Trophoblast cell (in vitro differentiated cells and primary cell): ENCODE results near the gene OR6N2.

Experiments
- DNase-seq, 2 donors: peaks; one replicate each; pipeline ENCODE4 v3.0.0-alpha.2; 2016
- H2AFZ ChIP-seq: 2 replicates; pipeline ENCODE4 v1.6.1; 2013; ENCODE audit warnings: low read length, moderate library complexity, mild to moderate bottlenecking; ENCODE audit not compliant: insufficient read depth, poor library complexity
- H2AK5ac ChIP-seq: 2 replicates; pipeline ENCODE4 v1.6.1; 2013; ENCODE audit warnings: mild to moderate bottlenecking, low read length
- H2BK120ac ChIP-seq: 2 replicates; pipeline ENCODE4 v1.6.1; 2013; ENCODE audit warnings: low read length, mild to moderate bottlenecking, moderate library complexity; ENCODE audit not compliant: insufficient read depth, poor library complexity
- H2BK12ac ChIP-seq: 2 replicates; pipeline ENCODE4 v1.6.1; 2013; ENCODE audit warnings: mild to moderate bottlenecking, low read length, moderate library complexity
- H2BK5ac ChIP-seq: 2 replicates; pipeline ENCODE4 v1.6.1; 2013; ENCODE audit warnings: low read length, low read depth, moderate library complexity, mild to moderate bottlenecking; ENCODE audit not compliant: poor library complexity
- H3K14ac ChIP-seq: 2 replicates; pipeline ENCODE4 v1.6.1; 2013; ENCODE audit warnings: mild to moderate bottlenecking, low read length
- H3K18ac ChIP-seq: 2 replicates; pipeline ENCODE4 v1.6.1; 2013; ENCODE audit warnings: mild to moderate bottlenecking, low read length
- H3K23ac ChIP-seq: 2 replicates; pipeline ENCODE4 v1.6.1; 2013; ENCODE audit warnings: low read length
- H3K27ac ChIP-seq: 2 replicates; pipeline ENCODE4 v1.5.1; 2013; ENCODE audit warnings: low read depth, mild to moderate bottlenecking, inconsistent platforms, low read length, moderate library complexity
- H3K27me3 ChIP-seq: 2 replicates; pipeline ENCODE4 v1.6.1; 2013; ENCODE audit warnings: inconsistent platforms, mild to moderate bottlenecking, low read length, moderate library complexity; ENCODE audit not compliant: insufficient read depth
- H3K36me3 ChIP-seq, 2 experiments: 1 replicate in 1 of 2; 2 replicates in 1 of 2; pipeline ENCODE4 v1.6.1; 2013; ENCODE audit warnings: low read length in 2 of 2, mild to moderate bottlenecking in 2 of 2, moderate library complexity in 1 of 2; ENCODE audit not compliant: insufficient read depth in 2 of 2, control insufficient read depth in 1 of 2
- H3K4ac ChIP-seq: 2 replicates; pipeline ENCODE4 v1.6.1; 2013; ENCODE audit warnings: low read depth, mild to moderate bottlenecking, low read length, moderate library complexity
- H3K4me1 ChIP-seq, 2 experiments: 1 replicate in 1 of 2; 2 replicates in 1 of 2; pipeline ENCODE4 v1.6.1; 2013; ENCODE audit warnings: low read length in 2 of 2, mild to moderate bottlenecking in 2 of 2, moderate library complexity in 1 of 2; ENCODE audit not compliant: insufficient read depth in 2 of 2, control insufficient read depth in 1 of 2
- H3K4me2 ChIP-seq: 2 replicates; pipeline ENCODE4 v1.6.1; 2013; ENCODE audit warnings: inconsistent platforms, mild to moderate bottlenecking, low read length, moderate library complexity
- H3K4me3 ChIP-seq: 2 replicates; pipeline ENCODE4 v1.5.1; 2013; ENCODE audit warnings: mild to moderate bottlenecking, low read depth, low read length, inconsistent platforms
- H3K79me1 ChIP-seq: one replicate; pipeline ENCODE4 v1.6.1; 2013; ENCODE audit warnings: low read length
- H3K79me2 ChIP-seq: 2 replicates; pipeline ENCODE4 v1.6.1; 2013; ENCODE audit warnings: low read length, mild to moderate bottlenecking; ENCODE audit not compliant: control insufficient read depth, insufficient read depth, poor library complexity
- H3K9ac ChIP-seq: 2 replicates; pipeline ENCODE4 v1.6.1; 2013; ENCODE audit warnings: mild to moderate bottlenecking, low read length
- H3K9me3 ChIP-seq: 2 replicates; pipeline ENCODE4 v1.6.1; 2013; ENCODE audit warnings: low read depth, mild to moderate bottlenecking, control low read depth, inconsistent platforms, low read length; ENCODE audit not compliant: insufficient read depth
- H4K12ac ChIP-seq: 2 replicates; pipeline ENCODE4 v1.6.1; 2013; ENCODE audit warnings: low read depth, mild to moderate bottlenecking, low read length, moderate library complexity
- H4K8ac ChIP-seq: 2 replicates; pipeline ENCODE4 v1.6.1; 2013; ENCODE audit warnings: low read depth, mild to moderate bottlenecking, low read length, moderate library complexity
- H4K91ac ChIP-seq: one replicate; pipeline ENCODE4 v1.6.1; 2013; ENCODE audit warnings: low read depth, mild to moderate bottlenecking, low read length, moderate library complexity
- WGBS: extraction: QIAGEN DNeasy Blood & Tissue Kit; methylation state at CpG from one replicate; pipeline ENCODE4 v1.1.7; 2013; ENCODE audit warnings: missing lambda C conversion rate; ENCODE audit not compliant: insufficient read length, insufficient coverage; ENCODE audit errors: extremely low coverage; 5-methylcytosine and 5-hydroxymethylcytosine counted together

OR6N2 gene

DNA sequence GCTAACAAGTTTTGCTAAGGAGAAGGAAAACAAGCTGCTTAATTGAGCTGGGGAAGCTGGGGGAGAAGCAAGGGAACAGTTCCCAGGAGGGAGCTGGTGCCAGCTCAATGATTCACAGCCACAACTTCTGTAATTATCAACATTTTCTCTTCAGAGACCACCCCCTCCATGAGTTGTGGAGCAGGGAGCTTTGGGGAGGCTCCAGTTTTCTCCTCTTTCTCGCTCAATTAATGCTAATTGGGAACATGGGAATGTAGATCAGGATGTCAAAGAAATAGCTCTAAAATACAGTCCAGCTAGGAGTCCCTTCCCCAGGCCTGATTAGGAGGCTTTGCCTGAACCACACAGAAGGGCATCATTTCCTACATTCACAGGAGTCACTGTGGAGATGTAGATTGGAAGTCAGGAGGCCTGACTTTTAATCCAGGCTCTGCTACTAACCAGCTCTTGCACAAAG is 38.0 kb upstream of the OR6N2 start:
- DNase-seq, result no peak
- no peaks in the 10 kb centered on the region for H3K79me1 ChIP-seq
- no CpG with 5 or more reads among the region's 1 CpG for WGBS

DNA sequence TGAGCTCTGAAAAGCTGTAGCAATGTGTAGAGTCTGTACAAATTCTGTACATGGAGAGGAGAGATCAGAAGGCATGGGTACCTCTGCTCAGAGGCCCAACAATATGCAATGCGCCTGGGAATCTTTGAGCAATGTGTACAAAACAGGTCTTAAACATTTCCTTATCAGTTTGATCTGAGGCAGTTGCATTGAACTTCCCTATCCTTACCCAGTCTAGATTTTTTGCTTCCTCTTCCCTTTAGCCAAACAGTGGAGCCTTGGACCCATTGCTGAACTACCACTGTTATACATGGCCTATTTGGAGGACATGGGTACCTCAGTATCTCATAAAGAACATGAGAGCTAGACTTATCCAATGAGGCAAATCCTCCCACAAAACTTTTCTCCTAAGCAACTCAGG is 37.6 kb upstream of the OR6N2 start:
- H3K4me3 ChIP-seq, result no peak overlapping the region
- no peak overlapping the region for H3K18ac ChIP-seq
- H3K27me3 ChIP-seq, result no peaks in the 10 kb centered on the region
- H3K4ac ChIP-seq, result no peak overlapping the region
- H2BK5ac ChIP-seq, result no peak overlapping the region
- H3K9ac ChIP-seq, result no peak overlapping the region
- no peaks in the 10 kb centered on the region for H3K9me3 ChIP-seq
- DNase-seq, result peak in 1 of 2 donors; percentile 23
- no peak overlapping the region for H2BK120ac ChIP-seq
- H3K27ac ChIP-seq, result no peak overlapping the region
- no peaks in the 10 kb centered on the region for H3K79me1 ChIP-seq
- H2BK12ac ChIP-seq, result no peak overlapping the region
- H3K79me2 ChIP-seq, result no peaks in the 10 kb centered on the region
- H3K23ac ChIP-seq, result no peak overlapping the region
- H3K4me1 ChIP-seq, result peaks cover 0 to 2% of the 10 kb centered on the region in 2 experiments
- no peak overlapping the region for H3K4me2 ChIP-seq
- no peaks in the 10 kb centered on the region for H3K36me3 ChIP-seq
- no CpG with 5 or more reads among the region's 1 CpG for WGBS
- H2AK5ac ChIP-seq, result no peak overlapping the region
- no peak overlapping the region for H4K8ac ChIP-seq
- H4K12ac ChIP-seq, result no peak overlapping the region
- H4K91ac ChIP-seq, result no peak overlapping the region
- no peak overlapping the region for H2AFZ ChIP-seq
- no peak overlapping the region for H3K14ac ChIP-seq

More for the DNA sequence above, 38.0 kb upstream of the OR6N2 start:
- no peaks in the 10 kb centered on the region for H3K36me3 ChIP-seq
- peaks cover 0 to 2% of the 10 kb centered on the region in 2 experiments for H3K4me1 ChIP-seq
- no peak overlapping the region for H3K14ac ChIP-seq
- H3K4ac ChIP-seq, result no peak overlapping the region
- no peak overlapping the region for H2AK5ac ChIP-seq
- H3K27me3 ChIP-seq, result no peaks in the 10 kb centered on the region
- H2AFZ ChIP-seq, result no peak overlapping the region
- no peak overlapping the region for H3K4me2 ChIP-seq
- H3K9ac ChIP-seq, result no peak overlapping the region
- no peaks in the 10 kb centered on the region for H3K9me3 ChIP-seq
- H3K18ac ChIP-seq, result no peak overlapping the region
- peak overlapping the region; percentile 71 for H2BK12ac ChIP-seq
- H4K8ac ChIP-seq, result no peak overlapping the region
- H2BK120ac ChIP-seq, result no peak overlapping the region
- H4K12ac ChIP-seq, result no peak overlapping the region
- no peak overlapping the region for H3K27ac ChIP-seq
- H3K4me3 ChIP-seq, result no peak overlapping the region
- no peak overlapping the region for H2BK5ac ChIP-seq
- no peaks in the 10 kb centered on the region for H3K79me2 ChIP-seq
- H4K91ac ChIP-seq, result no peak overlapping the region
- H3K23ac ChIP-seq, result no peak overlapping the region

DNA sequence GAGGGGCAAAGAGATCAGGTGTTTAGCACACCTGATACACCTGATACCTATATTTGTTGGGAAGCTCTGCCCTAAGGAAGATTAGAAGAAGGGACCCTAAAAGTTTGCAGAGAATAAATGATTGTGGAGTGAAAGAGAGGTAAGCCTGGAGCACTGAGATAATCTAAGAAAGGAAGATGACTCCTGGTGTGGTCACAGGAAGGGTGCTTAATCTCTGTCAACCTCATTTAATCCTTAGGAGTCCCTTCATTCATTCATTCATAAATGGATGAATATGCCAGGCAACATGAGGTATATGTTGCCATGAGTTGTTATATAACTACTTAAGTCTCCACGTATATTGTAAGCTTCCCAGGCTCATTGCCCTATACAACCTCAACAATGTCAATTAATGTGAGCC is 34.0 kb upstream of the OR6N2 start:
- H3K4ac ChIP-seq, result no peak overlapping the region
- H3K14ac ChIP-seq, result no peak overlapping the region
- H3K27me3 ChIP-seq, result no peaks in the 10 kb centered on the region
- H3K4me2 ChIP-seq, result no peak overlapping the region
- no peaks in the 10 kb centered on the region for H3K36me3 ChIP-seq
- no peak overlapping the region for H3K27ac ChIP-seq
- H4K12ac ChIP-seq, result no peak overlapping the region
- H3K4me1 ChIP-seq, result peaks cover 0 to 2% of the 10 kb centered on the region in 2 experiments
- H2BK12ac ChIP-seq, result no peak overlapping the region
- no peak overlapping the region for H4K91ac ChIP-seq
- WGBS, result no CpG with 5 or more reads among the region's 1 CpG
- H3K23ac ChIP-seq, result no peak overlapping the region
- no peak overlapping the region for H2AK5ac ChIP-seq
- no peak overlapping the region for H2BK5ac ChIP-seq
- no peaks in the 10 kb centered on the region for H3K9me3 ChIP-seq
- no peaks in the 10 kb centered on the region for H3K79me2 ChIP-seq
- H2BK120ac ChIP-seq, result no peak overlapping the region
- no peak for DNase-seq
- H3K79me1 ChIP-seq, result no peaks in the 10 kb centered on the region
- H3K9ac ChIP-seq, result no peak overlapping the region
- H4K8ac ChIP-seq, result no peak overlapping the region
- no peak overlapping the region for H3K18ac ChIP-seq
- H2AFZ ChIP-seq, result no peak overlapping the region
- no peak overlapping the region for H3K4me3 ChIP-seq

DNA sequence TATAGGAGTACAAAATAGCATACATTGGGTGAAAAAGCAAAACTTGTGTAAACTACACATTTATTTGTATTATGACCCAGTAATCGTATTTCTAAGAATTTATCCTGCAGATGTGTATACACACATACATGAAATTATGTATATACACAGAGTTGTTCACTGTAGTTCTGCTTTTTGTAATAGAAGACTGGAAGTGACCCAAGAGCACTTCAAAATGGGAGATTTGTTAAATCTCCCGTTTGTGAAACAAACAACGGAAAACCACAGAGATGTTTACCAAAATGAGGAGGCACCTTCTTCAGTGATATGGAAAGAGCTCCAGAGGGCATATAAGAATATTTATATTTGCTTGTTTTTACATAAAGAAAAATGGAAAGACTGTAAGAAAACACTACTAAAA is 32.2 kb upstream of the OR6N2 start:
- Histone ChIP-seq H3K4ac (no peak overlapping the region), H4K8ac (no peak overlapping the region), H3K4me1 (no peaks in the 10 kb centered on the region), H2BK120ac (no peak overlapping the region), H2AFZ (no peak overlapping the region), H3K4me3 (no peak overlapping the region), H3K79me1 (no peaks in the 10 kb centered on the region), H3K9me3 (no peaks in the 10 kb centered on the region), H3K27me3 (no peaks in the 10 kb centered on the region), H3K36me3 (no peaks in the 10 kb centered on the region), H2BK12ac (no peak overlapping the region), H3K27ac (no peak overlapping the region), H3K23ac (no peak overlapping the region), H2BK5ac (no peak overlapping the region), H4K12ac (no peak overlapping the region), H3K18ac (no peak overlapping the region), H4K91ac (no peak overlapping the region), H3K4me2 (no peak overlapping the region), H2AK5ac (no peak overlapping the region), H3K79me2 (no peaks in the 10 kb centered on the region), H3K9ac (no peak overlapping the region), H3K14ac (no peak overlapping the region)
- no peak for DNase-seq
- no CpG with 5 or more reads among the region's 3 CpGs for WGBS
